GM12878 (cell line): ENCODE data around the gene ABCA2. TPM values are rescaled to one million over a fixed set of nuclear protein-coding genes. Genes with fewer than 3 reads are reported as not detected.

Experiments
- ATAC-seq: fragments of 200-7000 bp; cut with Tn5 transposase; 3 replicates; pipeline ENCODE4 v1.9.1; 2020; ENCODE audit warnings: mild to moderate bottlenecking, moderate library complexity
- BruUV-seq: library from RNA; stranded (reverse); fragments of 400-500 nt; replicated peaks from 2 replicates; lab custom pipeline; 2021; lab: Mats Ljungman, UMichigan
- CTCF ChIA-PET: fragments of 300-600 bp; sonication (Branson Sonifier 250); formaldehyde crosslinking; extraction: SDS; loops from one replicate; lab custom pipeline; 2021; ENCODE audit warnings: inconsistent platforms; lab: Yijun Ruan, JAX
- POLR2A ChIA-PET: fragments of 350-600 bp; formaldehyde crosslinking; extraction: SDS; loops from one replicate; lab custom pipeline; 2021; ENCODE audit warnings: inconsistent platforms; lab: Charles Lee
- RAD21 ChIA-PET: fragments of 300-600 bp; sonication (Branson Sonifier 250); formaldehyde crosslinking; loops from one replicate; lab custom pipeline; 2023; ENCODE audit warnings: antibody characterized with exemption; ENCODE audit not compliant: unreplicated experiment; lab: Charles Lee
- SMC1A ChIA-PET: fragments of 300-600 bp; sonication (Branson Sonifier 250); formaldehyde crosslinking; loops from one replicate; lab custom pipeline; 2023; ENCODE audit not compliant: unreplicated experiment, uncharacterized antibody; lab: Charles Lee
- DNase-seq: peaks from one replicate; pipeline ENCODE4 v3.0.0-alpha.2; 2011; ENCODE audit warnings: low read depth, low spot score
- FAIRE-seq: peaks from 3 replicates; lab custom pipeline; 2011; peaks lifted over from hg19 to GRCh38; lab: Jason Lieb, UNC
- H2AFZ ChIP-seq: 2 replicates; pipeline ENCODE4 v1.6.0; 2011; ENCODE audit warnings: low read depth, low read length, control low read depth; ENCODE audit not compliant: control insufficient read depth
- H3K27ac ChIP-seq: 2 replicates; pipeline ENCODE4 v1.5.1; 2011; ENCODE audit warnings: control low read depth; ENCODE audit not compliant: control insufficient read depth, insufficient read depth
- H3K27me3 ChIP-seq, 2 experiments: replicated peaks in 1 of 2; 2 replicates each; pipeline versions ENCODE4 v1.6.0 to v1.6.1; 2011; ENCODE audit warnings: low read length in 1 of 2; ENCODE audit not compliant: control insufficient read depth in 2 of 2, insufficient read depth in 2 of 2
- H3K36me3 ChIP-seq, 2 experiments: 2 replicates each; pipeline ENCODE4 v1.5.1; 2011; ENCODE audit warnings: low read length in 1 of 2; ENCODE audit not compliant: control insufficient read depth in 2 of 2, insufficient read depth in 2 of 2
- H3K4me1 ChIP-seq: 2 replicates; pipeline ENCODE4 v1.6.1; 2011; ENCODE audit warnings: mild to moderate bottlenecking, low read length, moderate library complexity, mixed read lengths; ENCODE audit not compliant: control insufficient read depth, insufficient read depth
- H3K4me2 ChIP-seq: 2 replicates; pipeline ENCODE4 v1.6.0; 2011; ENCODE audit warnings: control low read depth; ENCODE audit not compliant: control insufficient read depth, insufficient read depth
- H3K4me3 ChIP-seq: fragments of 200-600 bp; sonication (generic); 2 replicates; pipeline ENCODE4 v1.5.1; 2016
- H3K79me2 ChIP-seq: 2 replicates; pipeline ENCODE4 v1.6.0; 2011; ENCODE audit warnings: low read length; ENCODE audit not compliant: control insufficient read depth, insufficient read depth
- H3K9ac ChIP-seq: 2 replicates; pipeline ENCODE4 v1.8.0; 2011; ENCODE audit warnings: low read length, control low read depth, mixed read lengths; ENCODE audit not compliant: control insufficient read depth, insufficient read depth
- H3K9me3 ChIP-seq: replicated peaks from 3 replicates; pipeline ENCODE4 v1.5.1; 2011; ENCODE audit warnings: mild to moderate bottlenecking, low read length; ENCODE audit not compliant: control insufficient read depth, insufficient read depth
- H4K20me1 ChIP-seq: 2 replicates; pipeline ENCODE4 v1.6.0; 2011; ENCODE audit not compliant: control insufficient read depth, insufficient read depth
- CBFB ChIP-seq: IDR thresholded peaks from 2 replicates; pipeline ENCODE4 v1.6.1; 2016; ENCODE audit warnings: antibody characterized with exemption, low read depth
- E4F1 ChIP-seq: fragments of 450-650 bp; IDR thresholded peaks from 2 replicates; pipeline ENCODE4 v1.6.1; 2018; ENCODE audit warnings: borderline replicate concordance, mild to moderate bottlenecking; ENCODE audit not compliant: partially characterized antibody
- POLR2A ChIP-seq: IDR thresholded peaks from 2 replicates; pipeline ENCODE4 v1.6.1; 2011; ENCODE audit warnings: low read depth, mild to moderate bottlenecking, low read length
- RB1 ChIP-seq: fragments of 450-650 bp; formaldehyde crosslinking; IDR thresholded peaks from 2 replicates; pipeline ENCODE4 v1.6.1; 2017; ENCODE audit warnings: mild to moderate bottlenecking, borderline replicate concordance
- SMAD5 ChIP-seq: IDR thresholded peaks from 2 replicates; pipeline ENCODE4 v1.6.1; 2016; ENCODE audit warnings: antibody characterized with exemption, low read depth
- WGBS: methylation state at CpG from one replicate; pipeline ENCODE4 v1.1.6; 2016; ENCODE audit warnings: low lambda C conversion rate; ENCODE audit not compliant: insufficient replicate concordance, insufficient coverage; ENCODE audit errors: missing lambda C conversion rate; 5-methylcytosine and 5-hydroxymethylcytosine counted together
- in situ Hi-C: fragments of 300-500 bp; cut with MboI; formaldehyde crosslinking; loops from 9 replicates; pipeline ENCODE4 v1.14.3; 2018; ENCODE audit warnings: mixed read lengths
- intact Hi-C: fragments of 100-400 bp; cut with micrococcal nuclease; formaldehyde crosslinking; loops from one replicate; pipeline ENCODE4 v1.14.2; 2022; ENCODE audit not compliant: unreplicated experiment
- polyA plus RNA-seq, 11 experiments: library from polyadenylated mRNA; depleted of rRNA in 4 of 11; unstranded in 6 of 11; stranded (reverse) in 5 of 11; fragments of >200 nt; fragmentation: Nextera tagmentation in 4 of 11; fragmentation: Illumina TruSeq in 1 of 11; extraction: Ambion mirVana in 4 of 11; extraction: Trizol in 1 of 11; gene quantifications; 1 replicate in 1 of 11; 2 replicates in 10 of 11; pipeline versions ENCODE4 v1.2.1 to v1.2.3, GENCODE V29; 2011 to 2016; ENCODE audit warnings: inconsistent platforms in 2 of 11, missing spikeins in 2 of 11, low read depth in 1 of 11
- total RNA-seq, 4 experiments: library from RNA; depleted of rRNA in 3 of 4; stranded (reverse); fragments of >200 nt in 3 of 4; fragmentation: Illumina TruSeq in 1 of 4; extraction: Trizol in 1 of 4; gene quantifications; 2 replicates each; pipeline versions ENCODE4 v1.2.1 to v1.2.3, GENCODE V29; 2013 to 2021

ABCA2 gene
- total and polyA plus RNA-seq, 10 of the 15 experiments (the other 5 are each of a cell fraction or from before 2014, with no cell fraction given) = 0.13 to 2.6 (median 0.71) TPM; not detected in 2

- no TSS peak for BruUV-seq
- in situ Hi-C loops = no loop called here
- no peak overlapping the region for H3K27ac ChIP-seq
- ChIA-PET CTCF (interaction anchor here (0.6 to 1.6 kb wide), 3 partner anchors 9 to 236 kb away, joined by 3 to 9 read pairs (median 4); no protein-coding TSS in a partner anchor), SMC1A (no interaction called here), RAD21 (no interaction called here), POLR2A (no interaction called here)
- no peaks in the 10 kb centered on the region for H3K36me3 ChIP-seq
- H3K79me2 ChIP-seq = no peaks in the 10 kb centered on the region
- no peaks in the 10 kb centered on the region for H3K9me3 ChIP-seq
- no peak for FAIRE-seq
- H3K4me3 ChIP-seq = no peak overlapping the region
- no peak for TF ChIP-seq CBFB
- no peak for TF ChIP-seq POLR2A
- TF ChIP-seq RB1 = no peak
- TF ChIP-seq SMAD5 = no peak
- TF ChIP-seq E4F1 = no peak
- H2AFZ ChIP-seq = no peak overlapping the region
- H4K20me1 ChIP-seq = no peaks in the 10 kb centered on the region
- no peak overlapping the region for H3K4me2 ChIP-seq
- peaks cover 11 to 17% of the 10 kb centered on the region in 2 experiments; a peak in 3 of 4 replicates for H3K27me3 ChIP-seq
- no peak for DNase-seq
- intact Hi-C loops = loop anchor here (10.0 kb wide), 1 partner anchor 180 kb away; the partner anchor contains the start of genes CYSRT1, RNF208 and RNF224
- H3K9ac ChIP-seq = no peak overlapping the region
- ATAC-seq = no peak
- no peaks in the 10 kb centered on the region for H3K4me1 ChIP-seq
- WGBS = 5% methylated on average over 18 of the region's 18 CpGs
Measured at GRCh38 chr9:137044502-137045177, 16.6 kb upstream of the ABCA2 start.
